ENCODE data around the gene TMEM170A.

The TMEM170A gene

DNA sequence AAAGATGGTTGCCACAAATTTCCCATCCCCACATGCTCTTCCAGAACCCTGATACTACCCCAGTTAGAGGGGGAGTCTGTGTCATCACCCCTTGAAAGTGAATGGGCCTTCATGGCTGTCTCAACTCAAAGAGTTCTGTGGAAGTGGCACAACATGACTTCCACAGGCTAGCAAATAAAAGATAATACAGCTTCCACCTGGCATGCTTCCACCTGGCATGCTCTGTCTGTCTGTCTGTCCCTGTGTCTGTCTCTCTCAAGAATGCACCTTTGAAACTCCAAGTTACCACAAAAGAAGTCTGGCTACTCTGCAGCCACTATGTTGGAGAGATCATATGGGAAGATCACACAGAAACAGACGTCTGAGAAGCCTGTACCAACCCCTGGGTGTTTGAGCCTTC lies 66.2 kb downstream of the TMEM170A start:
- DNase-seq = no peak

DNA sequence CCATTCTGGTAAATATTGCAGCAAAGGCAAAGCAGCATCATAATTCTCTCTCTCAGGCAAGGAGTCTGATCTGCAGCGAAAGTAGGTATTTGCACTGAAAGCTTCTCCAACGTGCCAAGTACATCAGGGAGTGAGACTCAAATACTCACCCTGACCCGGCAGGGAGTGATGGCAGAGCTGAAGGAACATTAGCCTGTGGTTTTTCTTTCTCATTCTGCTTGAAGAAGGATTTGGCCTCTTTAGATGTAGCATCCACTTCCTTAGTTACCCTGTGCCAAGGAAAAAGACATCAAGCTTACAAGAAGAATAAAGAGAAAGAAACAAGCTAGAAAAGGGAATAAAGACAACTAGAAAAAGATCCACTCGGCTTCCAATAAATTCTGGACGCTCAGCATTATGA lies 69.5 kb downstream of the TMEM170A start:
- DNase-seq = no peak
